NT2/D1 (cell line): ENCODE measurements around the gene PRAMEF13.
"Not testable (repeated sequence)": the region's sequence is repeated elsewhere in the genome, so short reads cannot be mapped to it uniquely, and the experiment has no call there.

Source experiments
- SUZ12 ChIP-seq: IDR thresholded peaks from 2 replicates; pipeline ENCODE4 v1.6.1; 2011; ENCODE audit not compliant: insufficient read length, insufficient read depth; ENCODE audit errors: extremely low read depth
- YY1 ChIP-seq: IDR thresholded peaks from 2 replicates; pipeline ENCODE4 v1.6.1; 2011; ENCODE audit not compliant: insufficient read length, insufficient read depth

- TF ChIP-seq SUZ12, YY1: not testable (repeated sequence)
Measured at GRCh38 chr1:13231061-13231750, 30.0 kb upstream of the PRAMEF13 start.
